HG02870 (cell line): Measurements from ENCODE around the gene RGS7.
"Not testable (repeated sequence)": the region's sequence is repeated elsewhere in the genome, so short reads cannot be mapped to it uniquely, and the experiment has no call there.

Source experiments
- ATAC-seq: cut with Tn5 transposase; IDR thresholded peaks from one replicate; pipeline ENCODE4 v1.9.1; 2021; ENCODE audit warnings: mild to moderate bottlenecking, moderate library complexity; ENCODE audit not compliant: unreplicated experiment

The RGS7 gene

GRCh38 chr1:241215683-241216082, 141.3 kb downstream of the RGS7 start:
- ATAC-seq: no peak

GRCh38 chr1:241215203-241215602, 141.8 kb downstream of the RGS7 start:
- ATAC-seq: no peak

- no peak for ATAC-seq
Observed at GRCh38 chr1:241213139-241213538, 143.9 kb downstream of the RGS7 start.

- no peak for ATAC-seq
Observed at GRCh38 chr1:241212628-241213027, 144.4 kb downstream of the RGS7 start.

- ATAC-seq: no peak
Observed at GRCh38 chr1:241208910-241209379, 148.1 kb downstream of the RGS7 start.

GRCh38 chr1:241203817-241204216, 153.2 kb downstream of the RGS7 start:
- no peak for ATAC-seq

GRCh38 chr1:241202401-241202800, 154.6 kb downstream of the RGS7 start:
- no peak for ATAC-seq

- ATAC-seq: no peak
Observed at GRCh38 chr1:241186716-241187115, 170.3 kb downstream of the RGS7 start.

- no peak for ATAC-seq
Observed at GRCh38 chr1:241181971-241182370, 175.0 kb downstream of the RGS7 start.

GRCh38 chr1:241181471-241181870, 175.5 kb downstream of the RGS7 start:
- ATAC-seq: no peak

- ATAC-seq: no peak
Observed at GRCh38 chr1:241180569-241180968, 176.4 kb downstream of the RGS7 start.

- no peak for ATAC-seq
Observed at GRCh38 chr1:241177660-241178059, 179.3 kb downstream of the RGS7 start.

GRCh38 chr1:241172486-241172885, 184.5 kb downstream of the RGS7 start:
- ATAC-seq: no peak

GRCh38 chr1:241171991-241172390, 185.0 kb downstream of the RGS7 start:
- ATAC-seq: no peak

GRCh38 chr1:241167121-241167630, 189.8 kb downstream of the RGS7 start:
- ATAC-seq: no peak

GRCh38 chr1:241166625-241167024, 190.4 kb downstream of the RGS7 start:
- no peak for ATAC-seq

GRCh38 chr1:241165256-241165655, 191.7 kb downstream of the RGS7 start:
- not testable (repeated sequence) for ATAC-seq

- ATAC-seq: no peak
Observed at GRCh38 chr1:241163363-241163762, 193.6 kb downstream of the RGS7 start.

GRCh38 chr1:241161188-241161689, 195.8 kb downstream of the RGS7 start:
- ATAC-seq: no peak

- no peak for ATAC-seq
Observed at GRCh38 chr1:241157435-241157834, 199.6 kb downstream of the RGS7 start.

GRCh38 chr1:241156231-241156965, 200.6 kb downstream of the RGS7 start:
- ATAC-seq: no peak

GRCh38 chr1:241145881-241146280, 211.1 kb downstream of the RGS7 start:
- ATAC-seq: no peak
